HCT116 (cell line): Measurements from ENCODE around the gene AEBP2.

Source experiments
- CTCF ChIP-seq, 3 experiments: fragments of 200-600 bp in 1 of 3; sonication (generic) in 1 of 3; IDR thresholded peaks in 2 of 3; conservative IDR thresholded peaks in 1 of 3; 2 replicates each; pipeline ENCODE4 v1.5.1; 2012 to 2017; ENCODE audit warnings: low read depth in 2 of 3, low read length in 2 of 3, antibody characterized with exemption in 1 of 3, borderline replicate concordance in 1 of 3, control low read depth in 1 of 3, mild to moderate bottlenecking in 1 of 3, mixed read lengths in 1 of 3, mixed run types in 1 of 3, moderate library complexity in 1 of 3; ENCODE audit not compliant: insufficient read depth in 1 of 3
- EZH2 ChIP-seq: fragments of 200-600 bp; sonication (generic); IDR thresholded peaks from 2 replicates; pipeline ENCODE4 v1.6.1; 2017; ENCODE audit warnings: antibody characterized with exemption, mixed run types
- JUND ChIP-seq: IDR thresholded peaks from 2 replicates; pipeline ENCODE4 v1.6.1; 2012
- MAX ChIP-seq: IDR thresholded peaks from 2 replicates; pipeline ENCODE4 v1.6.1; 2012
- POLR2A ChIP-seq: IDR thresholded peaks from 2 replicates; pipeline ENCODE4 v1.7.0; 2011; ENCODE audit warnings: borderline replicate concordance; ENCODE audit not compliant: insufficient read depth, insufficient read length; ENCODE audit errors: extremely low read depth
- POLR2AphosphoS5 ChIP-seq: IDR thresholded peaks from 2 replicates; pipeline ENCODE4 v1.6.1; 2011; ENCODE audit warnings: mild to moderate bottlenecking, low read depth, low read length, moderate library complexity
- REST ChIP-seq: IDR thresholded peaks from 2 replicates; pipeline ENCODE4 v1.6.1; 2012; ENCODE audit warnings: low read depth
- SIN3A ChIP-seq: IDR thresholded peaks from 2 replicates; pipeline ENCODE4 v1.6.1; 2012; ENCODE audit warnings: low read depth
- SP1 ChIP-seq: IDR thresholded peaks from 2 replicates; pipeline ENCODE4 v1.6.1; 2012; ENCODE audit warnings: low read depth
- SRF ChIP-seq: IDR thresholded peaks from 2 replicates; pipeline ENCODE4 v1.6.1; 2012; ENCODE audit warnings: low read depth
- YY1 ChIP-seq: IDR thresholded peaks from 2 replicates; pipeline ENCODE4 v1.6.1; 2011; ENCODE audit warnings: low read length, low read depth, moderate library complexity, mild to moderate bottlenecking; ENCODE audit not compliant: insufficient replicate concordance; ENCODE audit errors: extremely low read depth
- ZBTB33 ChIP-seq: IDR thresholded peaks from 2 replicates; pipeline ENCODE4 v1.6.1; 2011; ENCODE audit warnings: mild to moderate bottlenecking, low read length, moderate library complexity; ENCODE audit not compliant: insufficient replicate concordance; ENCODE audit errors: extremely low read depth
- ZNF274 ChIP-seq: fragments of 200-500 bp; sonication (Bioruptor generic); IDR thresholded peaks from 2 replicates; pipeline ENCODE4 v1.6.1; 2014; ENCODE audit warnings: mild to moderate bottlenecking, low read depth, low read length, inconsistent platforms

GRCh38 chr12:19515179-19515578, 75.9 kb downstream of the AEBP2 start:
- TF ChIP-seq CTCF (IDR thresholded peaks at IDR 0.05 in 2 of 3, conservative IDR thresholded peaks at IDR 0.05 in 1 of 3; ENCODE audit: borderline replicate concordance in 1 of 3, insufficient read depth in 1 of 3, low read depth in 2 of 3, low read length in 2 of 3), result no peak
- no peak for TF ChIP-seq SIN3A
- no peak for TF ChIP-seq SP1
- TF ChIP-seq POLR2A, result no peak
- TF ChIP-seq MAX, result no peak
- TF ChIP-seq EZH2, result no peak
- no peak for TF ChIP-seq POLR2AphosphoS5
- no peak for TF ChIP-seq ZNF274
- no peak for TF ChIP-seq YY1
- no peak for TF ChIP-seq REST
- TF ChIP-seq JUND, result peak; percentile 36; the same call in 1 of the 2 replicates
- TF ChIP-seq SRF, result no peak
- no peak for TF ChIP-seq ZBTB33
